22Rv1 (cell line): ENCODE data around the gene MSS51.

Experiments used
- ZFX ChIP-seq: fragments of 450-650 bp; IDR thresholded peaks from 2 replicates; pipeline ENCODE4 v1.6.1; 2017; ENCODE audit warnings: antibody characterized with exemption, borderline replicate concordance
- TF ChIP-seq, protein P1 (sequence below): fragments of 450-650 bp; IDR thresholded peaks from 2 replicates; pipeline ENCODE4 v1.5.1; 2017; ENCODE audit warnings: mild to moderate bottlenecking

DNA sequence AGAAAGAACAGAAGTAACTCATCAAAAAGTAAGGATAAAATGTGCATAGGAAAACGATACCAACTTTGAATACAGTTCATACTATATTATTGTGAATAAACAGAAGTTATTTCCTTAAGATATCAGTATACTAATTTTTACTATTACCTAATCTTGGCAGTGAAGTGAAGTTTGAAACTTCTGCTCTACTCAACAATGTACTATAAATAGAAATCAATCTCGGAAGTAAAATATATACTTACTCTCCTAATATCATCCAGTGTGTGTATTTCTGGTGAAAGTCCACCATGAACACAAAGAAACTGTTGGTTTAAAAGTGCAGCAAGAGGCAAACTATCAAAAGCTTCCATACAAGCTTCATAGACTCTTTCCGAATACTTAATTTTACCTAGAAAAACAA, 37.9 kb upstream of the MSS51 start:
- TF ChIP-seq, protein P1, sequence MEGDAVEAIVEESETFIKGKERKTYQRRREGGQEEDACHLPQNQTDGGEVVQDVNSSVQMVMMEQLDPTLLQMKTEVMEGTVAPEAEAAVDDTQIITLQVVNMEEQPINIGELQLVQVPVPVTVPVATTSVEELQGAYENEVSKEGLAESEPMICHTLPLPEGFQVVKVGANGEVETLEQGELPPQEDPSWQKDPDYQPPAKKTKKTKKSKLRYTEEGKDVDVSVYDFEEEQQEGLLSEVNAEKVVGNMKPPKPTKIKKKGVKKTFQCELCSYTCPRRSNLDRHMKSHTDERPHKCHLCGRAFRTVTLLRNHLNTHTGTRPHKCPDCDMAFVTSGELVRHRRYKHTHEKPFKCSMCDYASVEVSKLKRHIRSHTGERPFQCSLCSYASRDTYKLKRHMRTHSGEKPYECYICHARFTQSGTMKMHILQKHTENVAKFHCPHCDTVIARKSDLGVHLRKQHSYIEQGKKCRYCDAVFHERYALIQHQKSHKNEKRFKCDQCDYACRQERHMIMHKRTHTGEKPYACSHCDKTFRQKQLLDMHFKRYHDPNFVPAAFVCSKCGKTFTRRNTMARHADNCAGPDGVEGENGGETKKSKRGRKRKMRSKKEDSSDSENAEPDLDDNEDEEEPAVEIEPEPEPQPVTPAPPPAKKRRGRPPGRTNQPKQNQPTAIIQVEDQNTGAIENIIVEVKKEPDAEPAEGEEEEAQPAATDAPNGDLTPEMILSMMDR, result no peak
- no peak for TF ChIP-seq ZFX
